CD4-positive, alpha-beta T cell treated with Interleukin-12 subunit alpha and Interleukin-12 subunit beta, for 1 hour (primary cell): Measurements from ENCODE around the gene AIFM3.
"Not testable (repeated sequence)": the region's sequence is repeated elsewhere in the genome, so short reads cannot be mapped to it uniquely, and the experiment has no call there.

Experiments
- DNase-seq: peaks from one replicate; pipeline ENCODE4 v3.0.0-alpha.2; 2020

The AIFM3 gene

GRCh38 chr22:20992456-20993303 is 25.6 kb downstream of the AIFM3 start:
- no peak for DNase-seq

DNA sequence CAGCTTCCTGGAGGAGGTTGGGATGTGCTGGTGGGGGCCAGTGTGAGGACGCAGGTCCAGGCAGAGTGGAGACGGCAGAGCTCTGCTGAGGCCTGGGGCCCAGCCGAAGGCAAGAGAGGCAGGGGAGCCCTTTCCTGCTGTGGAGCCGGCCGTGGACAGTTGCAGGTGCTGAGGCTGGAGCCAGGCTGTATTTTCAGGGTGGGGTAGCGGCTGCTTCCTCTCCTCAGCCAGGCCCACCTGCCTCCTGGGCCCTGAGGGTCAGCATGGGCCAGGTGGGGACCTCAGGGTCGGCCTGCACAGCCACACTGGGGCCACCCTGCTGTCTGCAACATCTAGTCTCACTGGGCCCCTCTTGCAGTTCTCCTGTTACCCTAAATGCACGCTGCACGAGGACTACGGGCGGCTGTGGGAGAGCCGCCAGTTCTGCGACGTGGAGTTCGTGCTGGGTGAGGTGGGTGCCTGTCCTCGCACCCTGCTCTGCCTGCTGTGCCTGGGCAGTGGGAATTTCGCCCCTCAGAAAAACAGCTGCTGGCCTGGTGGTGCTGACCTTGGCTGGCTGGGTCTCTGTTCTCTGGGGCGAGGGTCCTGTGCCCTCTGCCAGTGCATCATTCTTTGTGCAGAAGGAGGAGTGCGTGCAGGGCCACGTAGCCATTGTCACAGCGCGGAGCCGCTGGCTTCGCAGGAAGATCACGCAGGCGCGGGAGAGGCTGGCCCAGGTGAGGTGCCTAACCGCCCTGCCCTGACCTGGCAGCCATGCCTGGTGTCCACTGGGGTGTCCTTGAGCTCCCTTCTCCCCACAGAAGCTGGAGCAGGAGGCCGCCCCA is 26.5 kb downstream of the AIFM3 start:
- no peak for DNase-seq

GRCh38 chr22:20994128-20994901 is 27.3 kb downstream of the AIFM3 start:
- no peak for DNase-seq

GRCh38 chr22:20994902-20995241 is 27.8 kb downstream of the AIFM3 start:
- DNase-seq = no peak

DNA sequence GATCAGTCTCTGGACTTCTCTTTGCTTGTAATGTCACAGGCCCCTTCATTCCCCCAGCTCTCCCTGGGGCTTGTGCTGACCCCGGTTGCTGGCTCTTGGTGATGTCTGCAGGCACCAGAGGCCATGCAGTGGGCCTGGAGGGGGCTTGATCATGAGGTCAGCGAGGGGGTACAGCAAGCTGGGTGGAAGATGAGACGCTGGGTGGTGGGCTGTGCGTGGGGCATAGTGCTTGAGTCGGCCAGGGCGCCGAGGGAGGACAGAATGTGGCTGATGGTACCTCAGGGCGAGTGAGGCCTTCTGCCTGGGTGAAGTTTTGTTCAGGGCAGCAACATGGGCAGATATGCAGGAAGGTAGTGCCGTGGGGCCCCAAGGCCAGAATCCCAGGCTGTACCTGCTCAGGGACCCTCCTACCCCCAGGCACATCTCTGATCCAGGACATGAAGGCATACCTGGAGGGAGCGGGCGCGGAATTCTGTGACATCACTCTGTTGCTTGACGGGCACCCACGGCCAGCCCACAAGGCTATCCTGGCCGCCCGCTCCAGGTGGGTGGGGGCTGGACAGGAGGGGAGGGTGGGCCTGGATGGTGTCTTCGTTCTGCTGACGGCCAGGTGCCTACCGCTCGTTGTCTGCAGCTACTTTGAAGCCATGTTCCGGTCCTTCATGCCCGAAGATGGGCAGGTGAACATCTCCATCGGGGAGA is 28.4 kb downstream of the AIFM3 start:
- DNase-seq = no peak

- no peak for DNase-seq
Observed at GRCh38 chr22:20996031-20996410, 29.0 kb downstream of the AIFM3 start.

- DNase-seq = no peak
Observed at GRCh38 chr22:20996598-20997535, 29.8 kb downstream of the AIFM3 start.

DNA sequence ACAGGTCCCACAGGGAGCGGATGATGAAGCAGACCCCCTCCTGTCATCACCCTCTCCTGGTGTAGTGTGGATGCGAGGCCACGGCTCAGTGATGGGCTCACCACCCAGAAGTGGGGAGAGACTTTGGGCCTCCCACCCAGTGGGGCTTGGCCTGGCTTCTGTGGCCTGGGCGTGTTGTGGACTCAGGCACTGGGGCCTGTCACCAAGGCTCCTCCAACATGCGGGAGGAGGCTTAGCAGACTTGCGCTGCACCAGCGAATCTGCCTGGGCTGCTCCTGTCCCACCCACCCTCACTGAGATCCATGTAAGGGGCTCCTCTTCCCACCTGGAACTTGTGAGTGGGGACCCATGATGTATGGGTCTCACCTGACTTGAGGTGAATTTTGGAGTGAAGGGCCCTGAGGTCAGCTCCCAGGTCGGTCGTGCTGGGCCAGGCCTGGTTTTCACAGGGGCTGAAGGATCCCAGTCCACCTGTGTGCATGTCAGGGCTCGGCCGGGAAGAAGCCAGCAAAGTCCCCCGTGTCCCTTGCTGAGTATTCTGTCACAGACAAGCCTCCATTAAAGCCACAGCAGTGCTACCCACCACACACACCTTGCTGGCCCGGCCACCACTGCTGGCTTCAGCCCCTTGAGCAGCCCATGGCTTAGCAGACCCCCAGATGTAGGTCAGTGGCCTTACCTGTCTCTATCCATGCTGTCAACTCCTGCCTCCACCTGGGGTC is 30.6 kb downstream of the AIFM3 start:
- no peak for DNase-seq

DNA sequence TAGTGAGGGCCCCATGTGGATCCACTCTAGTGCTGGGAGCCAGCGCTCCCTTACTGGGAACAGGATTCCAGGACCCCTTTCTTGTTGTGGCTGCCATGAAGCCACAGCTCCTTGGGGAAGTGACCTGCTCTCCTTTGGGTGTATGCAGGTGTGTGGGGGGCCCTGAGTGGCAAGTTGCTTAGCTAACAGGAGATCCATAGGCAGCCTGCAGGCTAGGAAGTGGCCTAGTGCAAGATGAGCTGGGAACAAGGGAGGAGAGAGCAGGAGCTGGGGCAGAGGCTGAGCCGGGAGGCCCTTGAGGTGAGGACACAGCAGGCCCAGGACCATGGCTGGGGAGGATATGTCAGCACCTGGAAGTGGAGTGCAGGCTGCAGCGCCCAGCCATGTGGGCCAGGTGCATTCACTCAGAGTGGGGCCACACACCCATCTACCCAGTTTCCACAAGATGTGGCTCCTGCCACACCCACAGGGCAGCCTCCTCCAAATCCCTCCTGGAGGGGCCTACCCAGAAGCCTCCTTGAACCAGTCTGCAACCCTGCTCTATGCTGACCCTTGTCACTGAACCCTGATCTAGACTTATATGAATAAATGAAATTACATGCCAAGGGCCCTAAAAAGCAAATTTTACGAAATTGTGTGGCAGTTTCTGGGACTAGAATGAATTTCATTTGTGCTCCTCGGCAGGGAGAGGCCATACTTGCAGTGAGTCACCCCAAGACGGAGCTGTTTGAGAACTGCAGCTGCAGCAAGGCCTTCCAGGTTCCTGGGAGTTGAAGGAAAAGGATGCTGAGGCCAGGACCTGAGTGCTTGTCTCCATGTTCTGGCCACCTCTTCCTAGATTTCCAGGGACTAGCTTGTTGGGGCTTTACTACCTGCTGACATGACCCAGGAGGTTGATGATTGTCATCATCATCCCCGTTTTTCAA is 31.6 kb downstream of the AIFM3 start:
- DNase-seq = no peak

GRCh38 chr22:20999350-21000206 is 32.5 kb downstream of the AIFM3 start:
- no peak for DNase-seq

GRCh38 chr22:21000207-21000986 is 33.3 kb downstream of the AIFM3 start:
- DNase-seq = no peak

DNA sequence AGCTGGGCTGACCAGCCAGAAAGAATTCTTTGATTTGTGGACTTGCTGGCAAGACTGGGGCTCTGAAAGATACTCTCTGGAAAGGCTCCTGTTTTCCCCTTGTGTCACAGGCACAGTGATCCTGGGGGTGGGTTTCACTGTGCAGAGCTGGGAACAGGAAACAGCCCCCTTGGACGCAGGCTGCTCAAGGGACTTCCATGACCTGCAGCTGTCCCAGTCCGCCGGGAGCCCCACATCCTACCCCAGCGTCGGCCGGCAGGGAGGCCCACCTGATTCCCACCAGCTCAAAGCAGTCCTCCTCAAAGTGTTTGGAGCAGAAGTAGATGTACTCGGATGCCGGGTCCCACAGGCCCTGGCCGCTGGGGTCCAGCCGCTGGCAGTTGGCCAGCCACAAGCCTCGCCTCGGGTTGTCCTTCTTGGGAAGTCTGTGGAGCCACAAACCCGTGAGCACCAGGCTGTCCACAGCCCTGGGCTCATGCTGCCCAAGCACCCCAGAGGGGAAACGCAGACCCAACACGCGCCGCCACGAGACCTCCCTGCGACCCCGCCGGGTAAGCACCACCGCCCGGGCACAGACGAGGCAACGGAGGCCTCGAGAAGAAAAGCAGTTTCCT is 34.0 kb downstream of the AIFM3 start:
- no peak for DNase-seq

DNA sequence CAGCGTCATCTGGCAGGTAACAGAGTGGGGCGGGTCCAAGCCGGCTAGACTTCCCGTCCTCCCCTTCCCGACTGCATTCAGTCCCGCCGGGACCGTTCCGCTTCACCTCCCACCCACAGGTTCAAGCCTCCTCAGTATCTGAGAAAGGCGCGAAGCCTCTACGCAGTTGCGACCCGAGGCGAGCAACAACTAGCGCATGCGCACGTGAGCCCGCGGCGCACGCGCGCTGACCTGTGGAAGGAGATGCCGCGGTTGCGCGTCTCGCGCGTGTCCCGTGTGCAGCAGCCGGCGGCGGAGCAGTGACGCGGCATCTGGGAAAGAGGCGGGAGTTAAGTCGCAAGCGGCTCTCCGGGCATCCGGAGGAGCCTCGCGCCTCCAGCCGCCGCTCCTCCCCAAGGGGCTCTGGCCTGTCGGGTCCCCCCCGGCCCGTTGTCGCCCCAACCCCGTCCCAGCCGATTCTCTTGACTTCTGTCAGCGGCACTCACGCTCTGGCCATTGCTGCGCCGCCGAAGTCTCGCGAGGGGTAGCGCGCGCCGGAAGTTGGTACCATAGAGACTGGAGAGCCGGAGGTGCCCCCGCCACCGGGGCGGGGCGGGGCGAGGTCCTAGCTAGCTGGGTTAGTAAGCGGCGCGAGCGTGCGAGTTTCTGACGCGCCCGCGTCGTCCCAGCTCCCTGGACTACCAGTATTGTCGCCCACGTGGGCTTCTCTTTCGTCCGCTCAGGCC is 34.7 kb downstream of the AIFM3 start, which contains the start of gene THAP7:
Gene THAP7 (minus strand): TSS at position 518 of the 725 bp plus-strand sequence. CDS start 207 bp downstream, at position 311.
- peak; percentile 97 for DNase-seq

DNA sequence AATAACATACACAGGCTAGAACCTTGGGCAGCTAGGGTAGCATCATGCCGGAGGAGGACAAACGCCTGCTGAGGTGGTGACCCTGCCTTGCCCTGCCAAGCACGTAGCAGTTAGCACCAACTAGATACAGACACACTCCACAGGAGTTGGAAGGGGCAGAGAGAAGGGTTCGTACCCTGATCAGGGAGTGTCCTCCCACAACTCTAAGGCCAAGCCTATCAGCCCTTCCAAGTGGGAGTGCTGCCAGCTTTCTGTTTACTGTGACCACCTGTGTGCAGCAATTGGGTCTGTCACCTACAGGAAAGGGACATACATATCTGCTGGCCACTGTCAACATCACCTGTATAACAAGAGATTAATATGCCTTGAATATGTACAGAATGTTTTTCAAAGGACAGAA is 36.7 kb downstream of the AIFM3 start:
- DNase-seq = no peak

- not testable (repeated sequence) for DNase-seq
Observed at GRCh38 chr22:21009208-21009607, 42.2 kb downstream of the AIFM3 start.

- peak; percentile 24 for DNase-seq
Observed at GRCh38 chr22:21009638-21010425, 42.8 kb downstream of the AIFM3 start.
